ENCODE measurements around the gene RHOJ. TPM values are rescaled to one million over a fixed set of nuclear protein-coding genes. Genes with fewer than 3 reads are reported as not detected.

The RHOJ gene
- polyA plus RNA-seq, 10 donors = 23.4 to 46.6 (median 31.0) TPM

- DNase-seq = peak; percentile 95 to 98 (median 97)
Measured at GRCh38 chr14:63203618-63204406, 431 bp upstream of the RHOJ start.

DNA sequence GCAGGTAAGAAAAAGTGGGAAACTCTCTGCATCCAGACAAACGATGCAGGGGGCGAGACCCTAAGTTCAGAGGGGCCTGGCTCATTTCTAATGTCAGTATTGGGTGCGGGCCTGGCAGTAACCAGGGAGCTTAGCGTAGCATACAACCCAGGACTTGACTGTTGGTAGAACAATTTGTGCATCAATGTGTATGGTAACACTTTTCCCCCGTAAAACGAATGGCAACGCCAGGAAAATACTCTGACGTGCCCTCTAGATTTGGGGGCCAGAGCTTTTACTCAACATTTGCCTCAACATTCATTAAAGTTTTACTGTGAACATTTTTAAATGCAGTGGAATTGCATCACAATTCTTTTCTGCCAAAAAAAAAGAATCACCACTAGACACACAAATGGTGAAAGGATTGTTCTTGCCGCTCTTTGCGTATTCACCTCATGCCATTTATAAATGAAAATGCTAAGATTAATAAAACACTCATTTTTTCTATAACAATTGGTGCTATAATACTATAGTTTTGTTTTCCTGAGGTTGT is 867 bp downstream of the RHOJ start:
- DNase-seq = peak in 1 of 3 donors; percentile 42

DNA sequence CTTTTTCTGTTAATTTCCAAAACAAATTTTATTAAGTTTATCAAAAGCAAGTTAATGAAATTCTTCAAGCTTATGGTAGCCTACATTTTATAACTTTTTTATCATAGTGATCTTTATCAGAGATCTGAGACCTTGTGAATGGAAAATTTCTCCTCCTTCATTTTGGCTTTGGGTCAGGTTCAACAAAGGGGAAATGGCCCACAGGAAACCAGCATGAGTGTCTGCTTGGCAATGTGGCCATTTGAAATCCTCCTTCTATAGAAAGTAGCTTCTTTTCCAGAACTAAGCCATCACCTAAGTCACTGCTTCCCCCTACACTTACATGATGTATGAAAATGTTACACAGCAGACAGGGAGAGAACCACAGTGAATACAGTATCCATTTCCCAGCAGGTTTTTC is 1.6 kb downstream of the RHOJ start:
- peak in 2 of 3 donors; percentile 56 to 73 for DNase-seq

GRCh38 chr14:63209160-63209559 is 4.9 kb downstream of the RHOJ start:
- DNase-seq = no peak

DNA sequence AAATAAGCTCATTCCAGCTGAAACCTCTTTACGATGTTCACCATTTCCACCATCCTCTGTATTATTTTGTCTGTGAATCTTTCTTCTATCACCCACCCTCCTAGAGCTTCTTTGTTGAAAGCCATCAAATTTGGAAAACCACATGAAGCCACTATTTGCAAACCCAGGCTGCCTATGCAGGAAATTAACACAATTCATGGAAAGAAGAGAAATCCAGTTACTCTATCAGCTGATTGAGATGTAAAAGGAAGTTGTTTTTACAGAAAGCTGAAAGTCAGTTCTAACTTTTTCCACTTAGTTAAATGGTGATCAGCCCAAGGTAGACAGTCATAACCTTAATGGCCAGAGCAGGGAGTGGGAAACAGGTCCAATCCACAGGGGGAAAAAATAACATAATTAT is 6.6 kb downstream of the RHOJ start:
- no peak for DNase-seq

- no peak for DNase-seq
Measured at GRCh38 chr14:63212209-63212608, 8.0 kb downstream of the RHOJ start.

- DNase-seq = no peak
Measured at GRCh38 chr14:63212776-63213500, 8.7 kb downstream of the RHOJ start.

- no peak for DNase-seq
Measured at GRCh38 chr14:63214417-63215196, 10.4 kb downstream of the RHOJ start.

- DNase-seq = no peak
Measured at GRCh38 chr14:63220526-63220925, 16.3 kb downstream of the RHOJ start.

DNA sequence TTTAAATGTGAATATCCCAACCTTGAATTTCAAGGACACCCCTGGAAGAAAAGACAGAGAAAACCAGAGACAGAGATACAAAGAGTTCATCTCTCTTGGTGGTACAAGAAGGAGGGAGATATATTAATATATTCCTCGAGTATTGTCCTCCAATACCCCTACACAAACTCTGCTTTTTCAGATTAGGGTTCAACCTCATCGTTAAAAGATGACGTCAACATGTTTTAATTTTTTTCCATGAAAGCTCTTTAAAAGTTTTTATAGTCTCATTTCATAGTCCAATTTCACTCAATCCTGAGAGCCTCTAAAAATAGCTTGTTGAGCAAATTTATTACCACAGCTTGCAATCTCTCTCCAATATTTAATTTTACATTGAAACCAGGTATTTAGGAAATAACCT is 19.4 kb downstream of the RHOJ start:
- DNase-seq = no peak

DNA sequence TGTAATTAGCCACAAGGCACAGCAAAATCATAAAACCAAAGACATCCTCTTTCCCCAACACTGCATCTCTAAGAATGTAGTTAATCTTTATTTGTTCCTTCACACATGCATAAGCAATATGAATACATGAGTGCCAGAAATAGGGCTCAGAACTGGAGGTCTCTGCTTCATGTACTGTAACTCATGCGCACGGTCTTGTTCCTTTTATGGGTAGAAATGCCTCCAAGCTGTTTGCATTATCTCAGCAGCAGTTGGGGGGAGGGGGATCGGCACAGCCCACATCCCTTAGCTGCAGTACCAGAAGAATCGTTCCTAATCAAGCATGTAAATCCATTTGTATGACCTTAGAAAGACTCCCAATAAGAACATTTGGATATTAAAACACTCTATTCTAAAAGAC is 20.0 kb downstream of the RHOJ start:
- peak in 1 of 3 donors; percentile 31 for DNase-seq

GRCh38 chr14:63228217-63228616 is 24.0 kb downstream of the RHOJ start:
- DNase-seq = peak in 1 of 3 donors; percentile 59

DNA sequence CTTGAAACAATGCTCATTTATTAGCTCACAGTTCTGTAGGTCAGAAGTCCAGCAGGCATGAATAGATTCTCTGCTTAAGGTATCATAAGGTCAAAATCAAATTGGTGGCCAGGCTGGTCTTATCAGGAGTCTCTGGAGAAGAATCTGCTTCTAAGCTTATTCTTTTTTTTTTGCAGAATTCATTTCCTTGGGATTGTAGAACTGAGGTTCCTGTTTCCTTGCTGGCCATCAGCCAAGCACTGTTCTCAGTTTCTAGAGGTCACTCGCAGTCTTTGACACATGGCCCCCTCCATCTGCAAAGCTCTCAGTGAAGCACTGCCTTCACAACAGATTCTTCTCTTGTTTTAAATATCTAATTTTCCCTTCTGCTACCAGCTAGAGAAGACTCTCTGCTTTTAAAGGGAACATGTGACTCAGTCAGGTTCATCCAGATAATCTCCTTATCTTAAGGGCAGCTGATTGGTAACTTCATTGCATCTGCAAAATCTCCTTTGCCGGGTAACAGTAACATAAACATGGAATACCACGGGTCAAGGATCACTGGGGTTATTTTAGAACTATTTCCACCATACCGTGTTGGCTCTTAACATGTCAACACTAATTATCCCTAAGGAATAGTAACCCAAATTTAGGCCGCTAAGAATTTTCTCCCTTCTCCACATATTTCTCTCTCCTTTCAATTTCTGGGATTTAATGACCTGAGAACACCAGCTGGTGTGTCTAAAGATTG is 25.3 kb downstream of the RHOJ start:
- no peak for DNase-seq

DNA sequence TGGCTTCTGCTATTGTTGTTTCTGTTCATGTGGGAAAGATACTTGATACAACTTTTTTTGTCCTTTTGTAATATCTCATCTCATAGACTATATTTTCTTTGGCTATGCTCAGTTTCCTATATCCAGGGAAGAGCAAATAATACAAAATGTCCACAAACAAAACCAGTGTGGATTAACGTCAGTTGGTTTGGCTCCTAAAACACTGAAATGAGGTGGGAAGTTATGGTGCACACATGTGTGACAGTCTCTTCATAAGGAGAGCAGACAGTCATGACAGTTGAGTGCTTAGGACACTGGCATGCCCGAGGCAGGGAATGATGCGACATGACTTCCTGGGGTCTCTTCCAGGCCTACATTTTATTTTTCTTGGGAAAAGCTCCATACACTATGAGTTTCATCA is 27.5 kb downstream of the RHOJ start:
- no peak for DNase-seq

- DNase-seq = no peak
Measured at GRCh38 chr14:63237791-63238190, 33.5 kb downstream of the RHOJ start.

- DNase-seq = peak in 2 of 3 donors; percentile 59 to 73
Measured at GRCh38 chr14:63240221-63240620, 36.0 kb downstream of the RHOJ start.

GRCh38 chr14:63241096-63241495 is 36.9 kb downstream of the RHOJ start:
- peak in 2 of 3 donors; percentile 32 to 62 for DNase-seq

DNA sequence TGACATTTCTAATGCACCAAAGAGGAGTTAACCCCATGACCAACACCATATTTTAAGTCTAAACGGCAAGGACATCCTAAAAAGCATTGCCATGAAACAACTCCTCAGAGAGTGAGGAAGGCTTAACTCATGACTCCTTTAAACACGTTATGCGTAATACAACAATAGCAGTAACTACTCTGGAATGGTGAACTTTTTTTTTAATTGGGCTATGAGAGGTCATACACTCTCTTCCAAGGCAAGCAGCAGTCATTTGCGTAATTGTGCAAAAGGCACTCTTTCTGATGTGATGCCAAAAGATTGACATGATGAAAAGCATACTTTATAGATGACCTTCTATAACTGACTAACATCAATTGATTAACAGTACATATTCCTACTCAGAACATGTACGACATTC is 39.4 kb downstream of the RHOJ start:
- DNase-seq = no peak

GRCh38 chr14:63245893-63246292 is 41.6 kb downstream of the RHOJ start:
- peak; percentile 28 to 49 (median 40) for DNase-seq

GRCh38 chr14:63248211-63248610 is 44.0 kb downstream of the RHOJ start:
- peak; percentile 71 to 85 (median 74) for DNase-seq

DNA sequence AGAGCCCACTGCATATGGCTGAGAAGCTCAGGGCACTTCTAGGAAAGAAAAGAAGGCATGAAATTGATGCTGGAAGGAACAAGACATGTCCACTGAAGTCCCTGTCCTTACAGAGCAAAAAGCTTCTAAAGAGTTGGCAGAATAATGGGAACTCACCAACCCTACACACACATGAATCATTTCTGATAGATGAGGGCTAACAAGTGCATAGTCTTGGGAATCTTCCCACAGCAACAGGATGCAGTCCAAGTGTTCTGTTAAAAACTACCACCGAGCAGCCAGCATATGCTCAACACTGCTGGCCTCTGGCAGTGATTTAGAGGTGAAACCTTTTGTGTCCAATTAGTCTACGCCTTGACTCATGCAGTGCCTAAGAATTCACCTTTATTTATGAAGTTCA is 44.8 kb downstream of the RHOJ start:
- peak; percentile 45 to 63 (median 62) for DNase-seq

Data from muscle of back (tissue), 11 donors.